ENCODE data around the gene KCNJ10.

GRCh38 chr1:159957824-159958268, 112.1 kb downstream of the KCNJ10 start:
- TF ChIP-seq CTCF (IDR thresholded peaks at IDR 0.05) (no peak), NR2C2 (CRISPR knock-in tag; IDR thresholded peaks at IDR 0.05) (no peak), MAX (CRISPR knock-in tag; IDR thresholded peaks at IDR 0.05) (no peak), SMAD3 (CRISPR knock-in tag; IDR thresholded peaks at IDR 0.05; ENCODE audit: borderline replicate concordance) (no peak), ZNF263 (CRISPR knock-in tag; IDR thresholded peaks at IDR 0.05; ENCODE audit: low read depth) (no peak), FOXP1 (CRISPR knock-in tag; IDR thresholded peaks at IDR 0.05; ENCODE audit: borderline replicate concordance) (no peak), ETV6 (CRISPR knock-in tag; IDR thresholded peaks at IDR 0.05) (no peak), ZNF121 (CRISPR knock-in tag; IDR thresholded peaks at IDR 0.05) (no peak), RORB (CRISPR knock-in tag; IDR thresholded peaks at IDR 0.05) (no peak), NFYB (CRISPR knock-in tag; conservative IDR thresholded peaks at IDR 0.05; ENCODE audit: low read depth) (no peak), ATF6 (CRISPR knock-in tag; IDR thresholded peaks at IDR 0.05) (no peak)

Data from WTC11 (cell line).